PFSK-1 (cell line): ENCODE results near the gene NDUFS1.

ENCODE experiments used
- FOXP2 ChIP-seq: optimal IDR thresholded peaks from 2 replicates; pipeline ENCODE3; 2011; ENCODE audit warnings: borderline replicate concordance, control low read depth, inconsistent platforms; ENCODE audit not compliant: insufficient read depth; ENCODE audit errors: extremely low read length, extremely low read depth
- POLR2AphosphoS5 ChIP-seq: IDR thresholded peaks from 2 replicates; pipeline ENCODE4 v1.6.1; 2012; ENCODE audit warnings: low read depth, mild to moderate bottlenecking, control low read depth, low read length, moderate library complexity
- SIN3A ChIP-seq: IDR thresholded peaks from 2 replicates; pipeline ENCODE4 v1.6.1; 2012; ENCODE audit warnings: mild to moderate bottlenecking, low read length, moderate library complexity, borderline replicate concordance; ENCODE audit not compliant: insufficient read depth
- TAF1 ChIP-seq: IDR thresholded peaks from 2 replicates; pipeline ENCODE4 v1.6.1; 2012; ENCODE audit warnings: low read length, control low read depth, borderline replicate concordance; ENCODE audit not compliant: insufficient read depth
- TF ChIP-seq, protein P1 (sequence below), 2 experiments: IDR thresholded peaks; 2 replicates each; pipeline versions ENCODE4 v1.6.1 to v1.8.0; 2011 to 2012; ENCODE audit warnings: low read depth in 2 of 2, low read length in 2 of 2, control low read depth in 1 of 2, inconsistent platforms in 1 of 2, mild to moderate bottlenecking in 1 of 2, moderate library complexity in 1 of 2; ENCODE audit not compliant: insufficient read depth in 1 of 2

DNA sequence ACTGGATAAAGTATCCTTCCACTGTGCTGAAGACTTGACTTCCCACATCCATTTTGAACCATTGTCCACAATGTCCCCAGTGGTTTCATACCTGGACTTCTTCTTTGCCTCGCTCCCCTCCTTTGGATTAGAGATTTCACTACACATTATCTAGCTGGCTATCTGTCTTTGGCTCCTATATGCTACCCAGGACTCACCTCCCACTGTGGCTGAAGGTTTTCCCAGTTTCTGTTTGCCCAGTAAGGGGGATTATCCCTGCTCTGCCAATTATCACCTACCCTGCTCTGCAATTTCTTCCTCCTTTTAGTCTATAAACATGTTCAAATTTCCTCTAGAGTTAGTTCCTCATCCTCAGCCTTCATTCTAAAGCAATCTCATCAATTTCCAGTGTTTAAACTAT, 9.1 kb downstream of the NDUFS1 start:
- TF ChIP-seq POLR2AphosphoS5 (no peak), TAF1 (no peak), SIN3A (no peak), FOXP2 (no peak)
- TF ChIP-seq, protein P1, sequence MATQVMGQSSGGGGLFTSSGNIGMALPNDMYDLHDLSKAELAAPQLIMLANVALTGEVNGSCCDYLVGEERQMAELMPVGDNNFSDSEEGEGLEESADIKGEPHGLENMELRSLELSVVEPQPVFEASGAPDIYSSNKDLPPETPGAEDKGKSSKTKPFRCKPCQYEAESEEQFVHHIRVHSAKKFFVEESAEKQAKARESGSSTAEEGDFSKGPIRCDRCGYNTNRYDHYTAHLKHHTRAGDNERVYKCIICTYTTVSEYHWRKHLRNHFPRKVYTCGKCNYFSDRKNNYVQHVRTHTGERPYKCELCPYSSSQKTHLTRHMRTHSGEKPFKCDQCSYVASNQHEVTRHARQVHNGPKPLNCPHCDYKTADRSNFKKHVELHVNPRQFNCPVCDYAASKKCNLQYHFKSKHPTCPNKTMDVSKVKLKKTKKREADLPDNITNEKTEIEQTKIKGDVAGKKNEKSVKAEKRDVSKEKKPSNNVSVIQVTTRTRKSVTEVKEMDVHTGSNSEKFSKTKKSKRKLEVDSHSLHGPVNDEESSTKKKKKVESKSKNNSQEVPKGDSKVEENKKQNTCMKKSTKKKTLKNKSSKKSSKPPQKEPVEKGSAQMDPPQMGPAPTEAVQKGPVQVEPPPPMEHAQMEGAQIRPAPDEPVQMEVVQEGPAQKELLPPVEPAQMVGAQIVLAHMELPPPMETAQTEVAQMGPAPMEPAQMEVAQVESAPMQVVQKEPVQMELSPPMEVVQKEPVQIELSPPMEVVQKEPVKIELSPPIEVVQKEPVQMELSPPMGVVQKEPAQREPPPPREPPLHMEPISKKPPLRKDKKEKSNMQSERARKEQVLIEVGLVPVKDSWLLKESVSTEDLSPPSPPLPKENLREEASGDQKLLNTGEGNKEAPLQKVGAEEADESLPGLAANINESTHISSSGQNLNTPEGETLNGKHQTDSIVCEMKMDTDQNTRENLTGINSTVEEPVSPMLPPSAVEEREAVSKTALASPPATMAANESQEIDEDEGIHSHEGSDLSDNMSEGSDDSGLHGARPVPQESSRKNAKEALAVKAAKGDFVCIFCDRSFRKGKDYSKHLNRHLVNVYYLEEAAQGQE (IDR thresholded peaks at IDR 0.05; ENCODE audit: insufficient read depth in 1 of 2, low read depth in 2 of 2, low read length in 2 of 2): no peak
